Measurements from ENCODE around the gene CACNB2.

Gene CACNB2

GRCh38 chr10:18140149-18140956, at the start of gene CACNB2:
Gene CACNB2, plus strand, starts transcription at chr10:18140424.
- Histone ChIP-seq H3K4me3 (ENCODE audit: low read depth in 1 of 2, low read length in 2 of 2) (peak within 1 kb of the TSS; percentile 59 to 72), H3K9ac (ENCODE audit: low read depth in 1 of 2, low read length in 2 of 2) (peak within 1 kb of the TSS; percentile 59 to 66), H3K36me3 (ENCODE audit: control insufficient read depth in 1 of 2, insufficient read depth in 2 of 2, low read length in 2 of 2) (no peaks in the 10 kb centered on the region), H3K27ac (ENCODE audit: low read depth, low read length) (peak within 1 kb of the TSS; percentile 25), H3K9me3 (ENCODE audit: control insufficient read depth in 1 of 2, low read length in 2 of 2) (no peaks in the 10 kb centered on the region), H3K4me1 (ENCODE audit: control insufficient read depth in 1 of 2, insufficient read depth in 2 of 2, low read length in 2 of 2) (peaks cover 6 to 8% of the 10 kb centered on the region in 2 donors), H3K27me3 (ENCODE audit: control insufficient read depth in 1 of 2, insufficient read depth in 2 of 2, low read length in 2 of 2) (no peaks in the 10 kb centered on the region)

- H3K27ac ChIP-seq (ENCODE audit: low read depth, low read length): no peak overlapping the region
- H3K36me3 ChIP-seq (ENCODE audit: control insufficient read depth in 1 of 2, insufficient read depth in 2 of 2, low read length in 2 of 2): no peaks in the 10 kb centered on the region
- no peaks in the 10 kb centered on the region for H3K27me3 ChIP-seq (ENCODE audit: control insufficient read depth in 1 of 2, insufficient read depth in 2 of 2, low read length in 2 of 2)
- H3K9me3 ChIP-seq (ENCODE audit: control insufficient read depth in 1 of 2, low read length in 2 of 2): no peaks in the 10 kb centered on the region
- no peaks in the 10 kb centered on the region for H3K4me1 ChIP-seq (ENCODE audit: control insufficient read depth in 1 of 2, insufficient read depth in 2 of 2, low read length in 2 of 2)
- H3K9ac ChIP-seq (ENCODE audit: low read depth in 1 of 2, low read length in 2 of 2): no peak overlapping the region
- no peak overlapping the region for H3K4me3 ChIP-seq (ENCODE audit: low read depth in 1 of 2, low read length in 2 of 2)
Measured at GRCh38 chr10:18094332-18094731, 45.9 kb upstream of the CACNB2 start.

GRCh38 chr10:18094793-18095192, 45.4 kb upstream of the CACNB2 start:
- no peaks in the 10 kb centered on the region for H3K36me3 ChIP-seq (ENCODE audit: control insufficient read depth in 1 of 2, insufficient read depth in 2 of 2, low read length in 2 of 2)
- H3K4me1 ChIP-seq (ENCODE audit: control insufficient read depth in 1 of 2, insufficient read depth in 2 of 2, low read length in 2 of 2): no peaks in the 10 kb centered on the region
- no peak overlapping the region for H3K9ac ChIP-seq (ENCODE audit: low read depth in 1 of 2, low read length in 2 of 2)
- no peak overlapping the region for H3K4me3 ChIP-seq (ENCODE audit: low read depth in 1 of 2, low read length in 2 of 2)
- H3K27ac ChIP-seq (ENCODE audit: low read depth, low read length): no peak overlapping the region
- H3K9me3 ChIP-seq (ENCODE audit: control insufficient read depth in 1 of 2, low read length in 2 of 2): no peaks in the 10 kb centered on the region
- H3K27me3 ChIP-seq (ENCODE audit: control insufficient read depth in 1 of 2, insufficient read depth in 2 of 2, low read length in 2 of 2): no peaks in the 10 kb centered on the region

- Histone ChIP-seq H3K9ac (ENCODE audit: low read depth in 1 of 2, low read length in 2 of 2) (no peak overlapping the region), H3K27me3 (ENCODE audit: control insufficient read depth in 1 of 2, insufficient read depth in 2 of 2, low read length in 2 of 2) (no peaks in the 10 kb centered on the region), H3K36me3 (ENCODE audit: control insufficient read depth in 1 of 2, insufficient read depth in 2 of 2, low read length in 2 of 2) (no peaks in the 10 kb centered on the region), H3K27ac (ENCODE audit: low read depth, low read length) (no peak overlapping the region), H3K4me3 (ENCODE audit: low read depth in 1 of 2, low read length in 2 of 2) (no peak overlapping the region), H3K4me1 (ENCODE audit: control insufficient read depth in 1 of 2, insufficient read depth in 2 of 2, low read length in 2 of 2) (no peaks in the 10 kb centered on the region), H3K9me3 (ENCODE audit: control insufficient read depth in 1 of 2, low read length in 2 of 2) (no peaks in the 10 kb centered on the region)
Measured at GRCh38 chr10:18097524-18097923, 42.7 kb upstream of the CACNB2 start.

GRCh38 chr10:18098201-18098600, 42.0 kb upstream of the CACNB2 start:
- H3K9ac ChIP-seq (ENCODE audit: low read depth in 1 of 2, low read length in 2 of 2): no peak overlapping the region
- H3K27me3 ChIP-seq (ENCODE audit: control insufficient read depth in 1 of 2, insufficient read depth in 2 of 2, low read length in 2 of 2): no peaks in the 10 kb centered on the region
- no peak overlapping the region for H3K4me3 ChIP-seq (ENCODE audit: low read depth in 1 of 2, low read length in 2 of 2)
- no peaks in the 10 kb centered on the region for H3K4me1 ChIP-seq (ENCODE audit: control insufficient read depth in 1 of 2, insufficient read depth in 2 of 2, low read length in 2 of 2)
- H3K9me3 ChIP-seq (ENCODE audit: control insufficient read depth in 1 of 2, low read length in 2 of 2): no peaks in the 10 kb centered on the region
- H3K27ac ChIP-seq (ENCODE audit: low read depth, low read length): no peak overlapping the region
- H3K36me3 ChIP-seq (ENCODE audit: control insufficient read depth in 1 of 2, insufficient read depth in 2 of 2, low read length in 2 of 2): no peaks in the 10 kb centered on the region

- Histone ChIP-seq H3K36me3 (ENCODE audit: control insufficient read depth in 1 of 2, insufficient read depth in 2 of 2, low read length in 2 of 2) (no peaks in the 10 kb centered on the region), H3K4me3 (ENCODE audit: low read depth in 1 of 2, low read length in 2 of 2) (no peak overlapping the region), H3K4me1 (ENCODE audit: control insufficient read depth in 1 of 2, insufficient read depth in 2 of 2, low read length in 2 of 2) (no peaks in the 10 kb centered on the region), H3K27ac (ENCODE audit: low read depth, low read length) (no peak overlapping the region), H3K27me3 (ENCODE audit: control insufficient read depth in 1 of 2, insufficient read depth in 2 of 2, low read length in 2 of 2) (no peaks in the 10 kb centered on the region), H3K9ac (ENCODE audit: low read depth in 1 of 2, low read length in 2 of 2) (no peak overlapping the region), H3K9me3 (ENCODE audit: control insufficient read depth in 1 of 2, low read length in 2 of 2) (no peaks in the 10 kb centered on the region)
Measured at GRCh38 chr10:18099415-18099814, 40.8 kb upstream of the CACNB2 start.

GRCh38 chr10:18100669-18101068, 39.6 kb upstream of the CACNB2 start:
- Histone ChIP-seq H3K4me3 (ENCODE audit: low read depth in 1 of 2, low read length in 2 of 2) (no peak overlapping the region), H3K4me1 (ENCODE audit: control insufficient read depth in 1 of 2, insufficient read depth in 2 of 2, low read length in 2 of 2) (no peaks in the 10 kb centered on the region), H3K36me3 (ENCODE audit: control insufficient read depth in 1 of 2, insufficient read depth in 2 of 2, low read length in 2 of 2) (no peaks in the 10 kb centered on the region), H3K9ac (ENCODE audit: low read depth in 1 of 2, low read length in 2 of 2) (no peak overlapping the region), H3K27ac (ENCODE audit: low read depth, low read length) (no peak overlapping the region), H3K27me3 (ENCODE audit: control insufficient read depth in 1 of 2, insufficient read depth in 2 of 2, low read length in 2 of 2) (no peaks in the 10 kb centered on the region), H3K9me3 (ENCODE audit: control insufficient read depth in 1 of 2, low read length in 2 of 2) (no peaks in the 10 kb centered on the region)

- no peak overlapping the region for H3K4me3 ChIP-seq (ENCODE audit: low read depth in 1 of 2, low read length in 2 of 2)
- H3K9ac ChIP-seq (ENCODE audit: low read depth in 1 of 2, low read length in 2 of 2): no peak overlapping the region
- H3K36me3 ChIP-seq (ENCODE audit: control insufficient read depth in 1 of 2, insufficient read depth in 2 of 2, low read length in 2 of 2): no peaks in the 10 kb centered on the region
- no peaks in the 10 kb centered on the region for H3K4me1 ChIP-seq (ENCODE audit: control insufficient read depth in 1 of 2, insufficient read depth in 2 of 2, low read length in 2 of 2)
- H3K9me3 ChIP-seq (ENCODE audit: control insufficient read depth in 1 of 2, low read length in 2 of 2): no peaks in the 10 kb centered on the region
- H3K27ac ChIP-seq (ENCODE audit: low read depth, low read length): no peak overlapping the region
- no peaks in the 10 kb centered on the region for H3K27me3 ChIP-seq (ENCODE audit: control insufficient read depth in 1 of 2, insufficient read depth in 2 of 2, low read length in 2 of 2)
Measured at GRCh38 chr10:18102404-18102803, 37.8 kb upstream of the CACNB2 start.

- no peak overlapping the region for H3K27ac ChIP-seq (ENCODE audit: low read depth, low read length)
- no peaks in the 10 kb centered on the region for H3K9me3 ChIP-seq (ENCODE audit: control insufficient read depth in 1 of 2, low read length in 2 of 2)
- no peaks in the 10 kb centered on the region for H3K4me1 ChIP-seq (ENCODE audit: control insufficient read depth in 1 of 2, insufficient read depth in 2 of 2, low read length in 2 of 2)
- no peak overlapping the region for H3K9ac ChIP-seq (ENCODE audit: low read depth in 1 of 2, low read length in 2 of 2)
- H3K36me3 ChIP-seq (ENCODE audit: control insufficient read depth in 1 of 2, insufficient read depth in 2 of 2, low read length in 2 of 2): no peaks in the 10 kb centered on the region
- no peaks in the 10 kb centered on the region for H3K27me3 ChIP-seq (ENCODE audit: control insufficient read depth in 1 of 2, insufficient read depth in 2 of 2, low read length in 2 of 2)
- no peak overlapping the region for H3K4me3 ChIP-seq (ENCODE audit: low read depth in 1 of 2, low read length in 2 of 2)
Measured at GRCh38 chr10:18104223-18104872, 35.9 kb upstream of the CACNB2 start.

- Histone ChIP-seq H3K9me3 (ENCODE audit: control insufficient read depth in 1 of 2, low read length in 2 of 2) (no peaks in the 10 kb centered on the region), H3K27ac (ENCODE audit: low read depth, low read length) (no peak overlapping the region), H3K4me3 (ENCODE audit: low read depth in 1 of 2, low read length in 2 of 2) (no peak overlapping the region), H3K4me1 (ENCODE audit: control insufficient read depth in 1 of 2, insufficient read depth in 2 of 2, low read length in 2 of 2) (no peaks in the 10 kb centered on the region), H3K9ac (ENCODE audit: low read depth in 1 of 2, low read length in 2 of 2) (no peak overlapping the region), H3K27me3 (ENCODE audit: control insufficient read depth in 1 of 2, insufficient read depth in 2 of 2, low read length in 2 of 2) (no peaks in the 10 kb centered on the region), H3K36me3 (ENCODE audit: control insufficient read depth in 1 of 2, insufficient read depth in 2 of 2, low read length in 2 of 2) (no peaks in the 10 kb centered on the region)
Measured at GRCh38 chr10:18109341-18109870, 30.8 kb upstream of the CACNB2 start.
